H9 (cell line): ENCODE results near the gene SEMA4A. TPM values are rescaled to one million over a fixed set of nuclear protein-coding genes. Genes with fewer than 3 reads are reported as not detected.

Source experiments
- DNase-seq: peaks from one replicate; pipeline ENCODE4 v3.0.0-alpha.2; 2017
- H2AFZ ChIP-seq: one replicate; pipeline ENCODE4 v1.6.1; 2013; ENCODE audit warnings: mild to moderate bottlenecking, low read length, control low read depth, moderate library complexity
- H2AK5ac ChIP-seq: 2 replicates; pipeline ENCODE4 v1.6.1; 2013; ENCODE audit warnings: low read length, control low read depth, mixed read lengths; ENCODE audit not compliant: insufficient read length
- H2BK120ac ChIP-seq: one replicate; pipeline ENCODE4 v1.6.1; 2013; ENCODE audit warnings: low read depth, mild to moderate bottlenecking, low read length, control low read depth, inconsistent platforms; ENCODE audit not compliant: poor library complexity, severe bottlenecking
- H2BK12ac ChIP-seq: 2 replicates; pipeline ENCODE4 v1.6.1; 2013; ENCODE audit warnings: low read length, control low read depth, mixed read lengths, low read depth; ENCODE audit not compliant: insufficient read length
- H2BK15ac ChIP-seq: 2 replicates; pipeline ENCODE4 v1.6.1; 2013; ENCODE audit warnings: low read depth, low read length, control low read depth
- H2BK20ac ChIP-seq: one replicate; pipeline ENCODE4 v1.6.1; 2013; ENCODE audit warnings: low read depth, mild to moderate bottlenecking, low read length, control low read depth, inconsistent platforms; ENCODE audit not compliant: poor library complexity, severe bottlenecking
- H2BK5ac ChIP-seq: 2 replicates; pipeline ENCODE4 v1.6.1; 2013; ENCODE audit warnings: low read length, control low read depth, mixed read lengths; ENCODE audit not compliant: insufficient read length
- H3K14ac ChIP-seq: 2 replicates; pipeline ENCODE4 v1.6.1; 2013; ENCODE audit warnings: low read length, control low read depth; ENCODE audit not compliant: insufficient read depth
- H3K18ac ChIP-seq: 2 replicates; pipeline ENCODE4 v1.6.1; 2013; ENCODE audit warnings: low read depth, mild to moderate bottlenecking, mixed read lengths, low read length, control low read depth; ENCODE audit not compliant: insufficient read length
- H3K23ac ChIP-seq: 2 replicates; pipeline ENCODE4 v1.6.1; 2013; ENCODE audit warnings: low read length, control low read depth, mixed read lengths, low read depth; ENCODE audit not compliant: insufficient read length
- H3K23me2 ChIP-seq: 2 replicates; pipeline ENCODE4 v1.6.1; 2013; ENCODE audit warnings: low read depth, mild to moderate bottlenecking, mixed read lengths, low read length, control low read depth; ENCODE audit not compliant: insufficient read length, poor library complexity, severe bottlenecking
- H3K27ac ChIP-seq: 2 replicates; pipeline ENCODE4 v1.5.1; 2013; ENCODE audit warnings: low read length, control low read depth, mixed read lengths, low read depth; ENCODE audit not compliant: insufficient read length
- H3K27me3 ChIP-seq: 2 replicates; pipeline ENCODE4 v1.6.1; 2013; ENCODE audit warnings: low read length, control low read depth, inconsistent platforms; ENCODE audit not compliant: insufficient read depth
- H3K4ac ChIP-seq: 2 replicates; pipeline ENCODE4 v1.6.1; 2013; ENCODE audit warnings: low read depth, mild to moderate bottlenecking, control low read depth, inconsistent platforms, low read length, moderate library complexity
- H3K4me1 ChIP-seq: 2 replicates; pipeline ENCODE4 v1.6.1; 2013; ENCODE audit warnings: low read length, control low read depth, inconsistent platforms; ENCODE audit not compliant: insufficient read depth
- H3K4me2 ChIP-seq: 2 replicates; pipeline ENCODE4 v1.6.1; 2013; ENCODE audit warnings: low read length, control low read depth, mixed read lengths; ENCODE audit not compliant: insufficient read length, insufficient read depth
- H3K56ac ChIP-seq: 2 replicates; pipeline ENCODE4 v1.6.1; 2013; ENCODE audit warnings: low read depth, mild to moderate bottlenecking, mixed read lengths, low read length, control low read depth; ENCODE audit not compliant: insufficient read length
- H3K79me1 ChIP-seq: 2 replicates; pipeline ENCODE4 v1.6.1; 2013; ENCODE audit warnings: low read depth, mild to moderate bottlenecking, moderate library complexity, low read length, control low read depth, inconsistent platforms; ENCODE audit not compliant: insufficient read depth, poor library complexity, severe bottlenecking
- H3K79me2 ChIP-seq: 2 replicates; pipeline ENCODE4 v1.6.1; 2013; ENCODE audit warnings: low read length, control low read depth, inconsistent platforms; ENCODE audit not compliant: insufficient read depth
- H3K9ac ChIP-seq: 2 replicates; pipeline ENCODE4 v1.6.1; 2013; ENCODE audit warnings: low read length, control low read depth, mixed read lengths; ENCODE audit not compliant: insufficient read length; ENCODE audit errors: extremely low read depth
- H3K9me3 ChIP-seq: one replicate; pipeline ENCODE4 v1.6.1; 2013; ENCODE audit warnings: low read depth, low read length, inconsistent platforms; ENCODE audit not compliant: control insufficient read depth
- H3T11ph ChIP-seq: one replicate; pipeline ENCODE4 v1.6.1; 2013; ENCODE audit warnings: mild to moderate bottlenecking, low read length, control low read depth, inconsistent platforms
- H4K20me1 ChIP-seq: one replicate; pipeline ENCODE4 v1.6.1; 2013; ENCODE audit not compliant: control insufficient read depth, insufficient read length, insufficient read depth
- H4K5ac ChIP-seq: 2 replicates; pipeline ENCODE4 v1.6.1; 2013; ENCODE audit warnings: low read depth, mild to moderate bottlenecking, mixed read lengths, low read length, control low read depth; ENCODE audit not compliant: insufficient read length
- H4K8ac ChIP-seq: replicated peaks from 2 replicates; pipeline ENCODE4 v1.6.1; 2013; ENCODE audit warnings: low read length, control low read depth, mixed read lengths, low read depth; ENCODE audit not compliant: insufficient read length
- H4K91ac ChIP-seq: 2 replicates; pipeline ENCODE4 v1.6.1; 2013; ENCODE audit warnings: low read depth, mild to moderate bottlenecking, moderate library complexity, mixed read lengths, low read length, control low read depth; ENCODE audit not compliant: insufficient read length
- H3K27ac Mint-ChIP-seq, 3 experiments: 2 replicates in 2 of 3; 3 replicates in 1 of 3; pipeline ENCODE4 v1.8.0; 2020 to 2021; ENCODE audit warnings: mixed read lengths in 3 of 3, mild to moderate bottlenecking in 1 of 3, moderate library complexity in 1 of 3
- H3K27me3 Mint-ChIP-seq: 2 replicates; pipeline ENCODE4 v1.8.0; 2021; ENCODE audit warnings: low read depth, mild to moderate bottlenecking, moderate library complexity, mixed read lengths
- H3K36me3 Mint-ChIP-seq, 3 experiments: 2 replicates in 2 of 3; 3 replicates in 1 of 3; pipeline ENCODE4 v1.8.0; 2020 to 2021; ENCODE audit warnings: low read depth in 3 of 3, mixed read lengths in 3 of 3; ENCODE audit not compliant: insufficient read depth in 1 of 3
- H3K4me1 Mint-ChIP-seq, 2 experiments: 2 replicates each; pipeline ENCODE4 v1.8.0; 2020; ENCODE audit warnings: mixed read lengths in 2 of 2
- H3K4me3 Mint-ChIP-seq, 2 experiments: 2 replicates in 1 of 2; 3 replicates in 1 of 2; pipeline ENCODE4 v1.8.0; 2020 to 2021; ENCODE audit warnings: mild to moderate bottlenecking in 2 of 2, mixed read lengths in 2 of 2, moderate library complexity in 1 of 2
- H3K9me3 Mint-ChIP-seq, 2 experiments: 2 replicates in 1 of 2; 3 replicates in 1 of 2; pipeline ENCODE4 v1.8.0; 2020; ENCODE audit warnings: mild to moderate bottlenecking in 2 of 2, mixed read lengths in 2 of 2, moderate library complexity in 1 of 2
- WGBS: extraction: QIAGEN DNeasy Blood & Tissue Kit; methylation state at CpG from one replicate; pipeline ENCODE4 v1.1.7; 2013; ENCODE audit warnings: missing lambda C conversion rate, low lambda C conversion rate, mixed read lengths; ENCODE audit not compliant: insufficient read length; ENCODE audit errors: extremely low coverage; 5-methylcytosine and 5-hydroxymethylcytosine counted together
- total RNA-seq: library from RNA; stranded (reverse); gene quantifications from 2 replicates; pipeline ENCODE4 v1.2.1, GENCODE V29; 2021
- TF ChIP-seq, protein P1 (sequence below): fragments of 200-600 bp; sonication (generic); conservative IDR thresholded peaks from 3 replicates; pipeline ENCODE4 v1.8.0; 2021; ENCODE audit warnings: antibody characterized with exemption, mild to moderate bottlenecking

Gene SEMA4A
- total RNA-seq, 1 experiment from 2014 or later: 11.1 TPM

DNA sequence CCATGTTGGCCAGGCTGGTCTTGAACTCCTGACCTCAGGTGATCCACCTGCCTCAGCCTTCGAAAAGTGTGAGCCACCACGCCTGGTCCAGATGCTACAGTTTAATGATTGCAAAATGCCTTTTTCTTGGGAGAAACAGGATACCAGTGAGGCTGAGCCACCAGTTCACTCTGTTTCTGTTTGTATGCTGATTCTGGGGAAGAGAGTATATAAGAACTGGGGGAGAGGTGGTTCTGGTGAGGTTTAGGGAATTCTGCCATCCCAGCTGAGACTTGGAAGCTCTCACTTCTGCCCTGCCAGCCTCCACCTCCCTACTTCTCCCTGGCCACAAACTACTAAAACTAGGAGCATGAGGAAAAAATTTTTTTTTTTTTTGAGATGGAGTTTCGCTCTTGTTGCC, 51.3 kb downstream of the SEMA4A start:
- H4K8ac ChIP-seq: no peak overlapping the region
- no peaks in the 10 kb centered on the region for H3K27me3 ChIP-seq
- no peak overlapping the region for H3K56ac ChIP-seq
- Mint-ChIP-seq H3K4me1 (peaks cover 18 to 19% of the 10 kb centered on the region in 2 experiments), H3K9me3 (no peaks in the 10 kb centered on the region), H3K27me3 (no peaks in the 10 kb centered on the region), H3K4me3 (no peak overlapping the region), H3K27ac (peak overlapping the region in 1 of 3 experiments; percentile 45; a peak in 1 of 7 replicates), H3K36me3 (peaks cover 7 to 52% (median 19%) of the 10 kb centered on the region in 3 experiments; a peak in 6 of 7 replicates)
- peak overlapping the region; percentile 34 for H3K9ac ChIP-seq
- peaks cover 6% of the 10 kb centered on the region for H3K79me1 ChIP-seq
- no peaks in the 10 kb centered on the region; the same call in 1 of the 2 replicates for H3K79me2 ChIP-seq
- H3K18ac ChIP-seq: no peak overlapping the region
- WGBS: no CpG with 5 or more reads among the region's 3 CpGs
- H2BK20ac ChIP-seq: no peak overlapping the region
- no peak overlapping the region for H4K5ac ChIP-seq
- H2AK5ac ChIP-seq: no peak overlapping the region
- no peak overlapping the region for H2BK120ac ChIP-seq
- H3K4me1 ChIP-seq: no peaks in the 10 kb centered on the region; the same call in 1 of the 2 replicates
- no peak overlapping the region for H2BK5ac ChIP-seq
- H3K27ac ChIP-seq: no peak overlapping the region
- no peak overlapping the region for H3K4ac ChIP-seq
- no peak overlapping the region for H2AFZ ChIP-seq
- H4K20me1 ChIP-seq: no peaks in the 10 kb centered on the region
- H4K91ac ChIP-seq: no peak overlapping the region
- no peak overlapping the region for H2BK15ac ChIP-seq
- no peak overlapping the region for H3K23ac ChIP-seq
- no peak for DNase-seq
- no peaks in the 10 kb centered on the region for H3K9me3 ChIP-seq
- H2BK12ac ChIP-seq: no peak overlapping the region
- no peaks in the 10 kb centered on the region for H3K23me2 ChIP-seq
- H3K4me2 ChIP-seq: no peak overlapping the region
- no peak overlapping the region for H3K14ac ChIP-seq
- TF ChIP-seq, protein P1, sequence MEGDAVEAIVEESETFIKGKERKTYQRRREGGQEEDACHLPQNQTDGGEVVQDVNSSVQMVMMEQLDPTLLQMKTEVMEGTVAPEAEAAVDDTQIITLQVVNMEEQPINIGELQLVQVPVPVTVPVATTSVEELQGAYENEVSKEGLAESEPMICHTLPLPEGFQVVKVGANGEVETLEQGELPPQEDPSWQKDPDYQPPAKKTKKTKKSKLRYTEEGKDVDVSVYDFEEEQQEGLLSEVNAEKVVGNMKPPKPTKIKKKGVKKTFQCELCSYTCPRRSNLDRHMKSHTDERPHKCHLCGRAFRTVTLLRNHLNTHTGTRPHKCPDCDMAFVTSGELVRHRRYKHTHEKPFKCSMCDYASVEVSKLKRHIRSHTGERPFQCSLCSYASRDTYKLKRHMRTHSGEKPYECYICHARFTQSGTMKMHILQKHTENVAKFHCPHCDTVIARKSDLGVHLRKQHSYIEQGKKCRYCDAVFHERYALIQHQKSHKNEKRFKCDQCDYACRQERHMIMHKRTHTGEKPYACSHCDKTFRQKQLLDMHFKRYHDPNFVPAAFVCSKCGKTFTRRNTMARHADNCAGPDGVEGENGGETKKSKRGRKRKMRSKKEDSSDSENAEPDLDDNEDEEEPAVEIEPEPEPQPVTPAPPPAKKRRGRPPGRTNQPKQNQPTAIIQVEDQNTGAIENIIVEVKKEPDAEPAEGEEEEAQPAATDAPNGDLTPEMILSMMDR: no peak
- no peak overlapping the region for H3T11ph ChIP-seq
